Measurements from ENCODE around the gene MCM10.

MCM10 gene

DNA sequence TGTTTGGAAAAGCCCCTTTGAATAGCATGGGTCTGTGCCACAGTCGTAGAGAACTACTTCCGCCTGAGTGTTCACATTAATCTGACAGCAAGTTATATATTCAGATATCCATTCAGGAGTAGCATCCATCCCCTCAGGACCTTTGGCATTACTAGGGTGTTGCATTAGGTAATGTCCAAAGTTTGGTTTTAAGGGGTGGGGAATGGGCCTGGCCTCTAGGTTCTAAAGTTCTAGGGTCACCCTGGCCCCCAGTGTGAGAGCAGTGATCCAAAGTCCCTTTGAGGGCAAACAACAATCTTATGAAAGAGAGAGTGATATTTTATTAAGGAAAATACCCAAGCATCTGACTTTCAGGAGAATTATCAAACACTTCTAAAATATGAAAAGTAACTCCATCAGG is 12.3 kb downstream of the MCM10 start:
- Histone ChIP-seq H3K9ac (ENCODE audit: low read length) (no peak overlapping the region), H3K79me2 (ENCODE audit: low read length) (peaks cover 9% of the 10 kb centered on the region), H4K20me1 (ENCODE audit: insufficient read depth, low read length) (no peaks in the 10 kb centered on the region), H2AFZ (ENCODE audit: low read depth, low read length) (no peak overlapping the region), H3K27me3 (ENCODE audit: low read depth, low read length) (no peaks in the 10 kb centered on the region), H3K36me3 (replicated peaks; ENCODE audit: low read depth, low read length) (peaks cover 25% of the 10 kb centered on the region), H3K4me3 (ENCODE audit: low read length) (no peak overlapping the region), H3K9me3 (ENCODE audit: insufficient read depth, low read length) (no peaks in the 10 kb centered on the region), H3K4me2 (ENCODE audit: low read length) (no peak overlapping the region), H3K4me1 (ENCODE audit: low read length) (no peaks in the 10 kb centered on the region), H3K27ac (ENCODE audit: low read length) (no peak overlapping the region)
- no peak for TF ChIP-seq EZH2phosphoT487 (IDR thresholded peaks at IDR 0.05; ENCODE audit: low read depth)
- TF ChIP-seq, protein P1, sequence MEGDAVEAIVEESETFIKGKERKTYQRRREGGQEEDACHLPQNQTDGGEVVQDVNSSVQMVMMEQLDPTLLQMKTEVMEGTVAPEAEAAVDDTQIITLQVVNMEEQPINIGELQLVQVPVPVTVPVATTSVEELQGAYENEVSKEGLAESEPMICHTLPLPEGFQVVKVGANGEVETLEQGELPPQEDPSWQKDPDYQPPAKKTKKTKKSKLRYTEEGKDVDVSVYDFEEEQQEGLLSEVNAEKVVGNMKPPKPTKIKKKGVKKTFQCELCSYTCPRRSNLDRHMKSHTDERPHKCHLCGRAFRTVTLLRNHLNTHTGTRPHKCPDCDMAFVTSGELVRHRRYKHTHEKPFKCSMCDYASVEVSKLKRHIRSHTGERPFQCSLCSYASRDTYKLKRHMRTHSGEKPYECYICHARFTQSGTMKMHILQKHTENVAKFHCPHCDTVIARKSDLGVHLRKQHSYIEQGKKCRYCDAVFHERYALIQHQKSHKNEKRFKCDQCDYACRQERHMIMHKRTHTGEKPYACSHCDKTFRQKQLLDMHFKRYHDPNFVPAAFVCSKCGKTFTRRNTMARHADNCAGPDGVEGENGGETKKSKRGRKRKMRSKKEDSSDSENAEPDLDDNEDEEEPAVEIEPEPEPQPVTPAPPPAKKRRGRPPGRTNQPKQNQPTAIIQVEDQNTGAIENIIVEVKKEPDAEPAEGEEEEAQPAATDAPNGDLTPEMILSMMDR (IDR thresholded peaks at IDR 0.05; ENCODE audit: low read depth, low read length): no peak

- no peak overlapping the region for H3K4me3 ChIP-seq (ENCODE audit: low read length)
- H3K79me2 ChIP-seq (ENCODE audit: low read length): no peaks in the 10 kb centered on the region
- peaks cover 51% of the 10 kb centered on the region for H3K36me3 ChIP-seq (replicated peaks; ENCODE audit: low read depth, low read length)
- no peaks in the 10 kb centered on the region for H3K27me3 ChIP-seq (ENCODE audit: low read depth, low read length)
- no peaks in the 10 kb centered on the region for H3K9me3 ChIP-seq (ENCODE audit: insufficient read depth, low read length)
- H3K4me2 ChIP-seq (ENCODE audit: low read length): no peak overlapping the region
- H4K20me1 ChIP-seq (ENCODE audit: insufficient read depth, low read length): no peaks in the 10 kb centered on the region
- H3K4me1 ChIP-seq (ENCODE audit: low read length): peaks cover 15% of the 10 kb centered on the region; the same call in 1 of the 2 replicates
- TF ChIP-seq, protein P1 (IDR thresholded peaks at IDR 0.05; ENCODE audit: low read depth, low read length): no peak
- TF ChIP-seq EZH2phosphoT487 (IDR thresholded peaks at IDR 0.05; ENCODE audit: low read depth): no peak
- no peak overlapping the region for H3K27ac ChIP-seq (ENCODE audit: low read length)
- no peak overlapping the region for H3K9ac ChIP-seq (ENCODE audit: low read length)
- H2AFZ ChIP-seq (ENCODE audit: low read depth, low read length): no peak overlapping the region
Measured at GRCh38 chr10:13180788-13181187, 19.4 kb downstream of the MCM10 start.

DNA sequence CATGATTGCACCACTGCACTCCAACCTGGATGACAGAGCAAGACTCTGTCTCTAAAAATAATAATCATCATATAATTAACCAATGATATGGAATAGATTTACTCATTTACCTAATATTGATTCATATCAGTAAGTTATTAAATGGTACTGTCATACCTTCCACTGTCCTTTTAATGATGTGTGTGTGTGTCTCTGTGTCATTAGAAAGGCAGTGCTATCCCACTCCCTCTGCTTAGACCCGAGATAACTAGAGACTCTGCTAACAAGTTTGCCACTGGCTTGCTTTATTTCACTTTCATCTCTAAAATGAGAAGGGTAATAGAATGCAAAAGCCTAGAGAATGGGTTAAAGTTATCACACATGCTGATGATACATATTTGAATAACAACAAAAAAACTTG is 21.1 kb downstream of the MCM10 start:
- no peak overlapping the region for H3K4me2 ChIP-seq (ENCODE audit: low read length)
- no peak overlapping the region for H3K27ac ChIP-seq (ENCODE audit: low read length)
- no peak for TF ChIP-seq EZH2phosphoT487 (IDR thresholded peaks at IDR 0.05; ENCODE audit: low read depth)
- TF ChIP-seq, protein P1 (IDR thresholded peaks at IDR 0.05; ENCODE audit: low read depth, low read length): no peak
- H3K9ac ChIP-seq (ENCODE audit: low read length): no peak overlapping the region
- H3K36me3 ChIP-seq (replicated peaks; ENCODE audit: low read depth, low read length): peaks cover 64% of the 10 kb centered on the region
- H4K20me1 ChIP-seq (ENCODE audit: insufficient read depth, low read length): no peaks in the 10 kb centered on the region
- no peaks in the 10 kb centered on the region for H3K27me3 ChIP-seq (ENCODE audit: low read depth, low read length)
- peaks cover 15% of the 10 kb centered on the region; the same call in 1 of the 2 replicates for H3K4me1 ChIP-seq (ENCODE audit: low read length)
- no peak overlapping the region for H3K4me3 ChIP-seq (ENCODE audit: low read length)
- no peaks in the 10 kb centered on the region for H3K9me3 ChIP-seq (ENCODE audit: insufficient read depth, low read length)
- H3K79me2 ChIP-seq (ENCODE audit: low read length): no peaks in the 10 kb centered on the region
- H2AFZ ChIP-seq (ENCODE audit: low read depth, low read length): no peak overlapping the region

DNA sequence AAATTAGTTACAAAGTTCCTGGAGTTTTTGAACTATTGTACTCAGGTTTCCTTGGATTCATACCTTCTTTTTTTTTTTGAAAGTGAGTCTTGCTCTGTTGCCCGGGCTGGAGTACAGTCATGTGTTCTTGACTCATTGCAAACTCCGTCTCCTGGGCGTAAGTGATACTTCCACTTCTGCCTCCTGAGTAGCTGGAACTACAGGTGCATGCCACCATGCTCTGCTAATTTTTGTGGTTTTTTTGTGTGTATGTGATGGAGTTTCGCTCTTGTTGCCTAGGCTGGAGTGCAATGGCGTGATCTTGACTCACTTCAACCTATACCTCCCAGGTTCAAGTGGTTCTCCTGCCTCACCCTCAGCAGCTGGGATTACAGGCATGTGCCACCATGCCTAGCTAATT is 22.3 kb downstream of the MCM10 start:
- Histone ChIP-seq H3K4me1 (ENCODE audit: low read length) (peaks cover 15% of the 10 kb centered on the region; the same call in 1 of the 2 replicates), H3K4me2 (ENCODE audit: low read length) (no peak overlapping the region), H3K27ac (ENCODE audit: low read length) (no peak overlapping the region), H3K27me3 (ENCODE audit: low read depth, low read length) (no peaks in the 10 kb centered on the region), H3K9me3 (ENCODE audit: insufficient read depth, low read length) (no peaks in the 10 kb centered on the region), H3K36me3 (replicated peaks; ENCODE audit: low read depth, low read length) (peaks cover 64% of the 10 kb centered on the region), H2AFZ (ENCODE audit: low read depth, low read length) (no peak overlapping the region), H3K4me3 (ENCODE audit: low read length) (no peak overlapping the region), H3K9ac (ENCODE audit: low read length) (no peak overlapping the region), H4K20me1 (ENCODE audit: insufficient read depth, low read length) (no peaks in the 10 kb centered on the region), H3K79me2 (ENCODE audit: low read length) (no peaks in the 10 kb centered on the region)
- TF ChIP-seq, protein P1 (IDR thresholded peaks at IDR 0.05; ENCODE audit: low read depth, low read length): no peak
- no peak for TF ChIP-seq EZH2phosphoT487 (IDR thresholded peaks at IDR 0.05; ENCODE audit: low read depth)
